ENCODE measurements around the gene HMHB1. TPM values are rescaled to one million over a fixed set of nuclear protein-coding genes. Genes with fewer than 3 reads are reported as not detected.

The HMHB1 gene
- total RNA-seq, 1 donor from 2014 or later: 1.2 TPM

GRCh38 chr5:143841446-143841845 lies 29.5 kb downstream of the HMHB1 start:
- Mint-ChIP-seq H3K9me3 (no peaks in the 10 kb centered on the region), H3K4me1 (no peaks in the 10 kb centered on the region), H3K4me3 (no peak overlapping the region), H3K27me3 (peaks cover 8% of the 10 kb centered on the region), H3K27ac (no peak overlapping the region), H3K36me3 (ENCODE audit: low read depth) (no peaks in the 10 kb centered on the region)
- DNase-seq: no peak
- ChIA-PET POLR2A (no interaction called here), CTCF (no interaction called here)
- ATAC-seq (ENCODE audit: low read depth): no peak
- intact Hi-C loops (cut with micrococcal nuclease): no loop called here
- no peak for TF ChIP-seq CTCF (IDR thresholded peaks at IDR 0.05)

- intact Hi-C loops (cut with micrococcal nuclease): no loop called here
- DNase-seq: no peak
- POLR2A ChIA-PET: no interaction called here
- Mint-ChIP-seq H3K27ac (no peak overlapping the region), H3K36me3 (ENCODE audit: low read depth) (no peaks in the 10 kb centered on the region), H3K9me3 (no peaks in the 10 kb centered on the region), H3K4me1 (no peaks in the 10 kb centered on the region), H3K4me3 (no peak overlapping the region), H3K27me3 (peaks cover 8% of the 10 kb centered on the region)
- CTCF ChIA-PET: interaction anchor here (0.6 kb wide), 1 partner anchor 361 kb away, joined by 3 read pairs; no protein-coding TSS in a partner anchor
- TF ChIP-seq CTCF (IDR thresholded peaks at IDR 0.05): no peak
- no peak for ATAC-seq (ENCODE audit: low read depth)
Observed at GRCh38 chr5:143842920-143843319, 31.0 kb downstream of the HMHB1 start.

GRCh38 chr5:143843461-143843860 lies 31.5 kb downstream of the HMHB1 start:
- Mint-ChIP-seq H3K4me1 (no peaks in the 10 kb centered on the region), H3K4me3 (no peak overlapping the region), H3K9me3 (no peaks in the 10 kb centered on the region), H3K27me3 (peaks cover 8% of the 10 kb centered on the region), H3K27ac (no peak overlapping the region), H3K36me3 (ENCODE audit: low read depth) (no peaks in the 10 kb centered on the region)
- ChIA-PET POLR2A (no interaction called here), CTCF (no interaction called here)
- no peak for DNase-seq
- no peak for ATAC-seq (ENCODE audit: low read depth)
- no peak for TF ChIP-seq CTCF (IDR thresholded peaks at IDR 0.05)
- intact Hi-C loops (cut with micrococcal nuclease): no loop called here

- peaks cover 4% of the 10 kb centered on the region for H3K27me3 Mint-ChIP-seq
Observed at GRCh38 chr5:143850050-143850683, 38.2 kb downstream of the HMHB1 start.

GRCh38 chr5:143851383-143851782 lies 39.4 kb downstream of the HMHB1 start:
- Mint-ChIP-seq H3K27ac (no peak overlapping the region), H3K4me1 (peaks cover 4% of the 10 kb centered on the region), H3K9me3 (peaks cover 1% of the 10 kb centered on the region), H3K36me3 (ENCODE audit: low read depth) (no peaks in the 10 kb centered on the region), H3K4me3 (no peak overlapping the region), H3K27me3 (peaks cover 4% of the 10 kb centered on the region)
- TF ChIP-seq CTCF (IDR thresholded peaks at IDR 0.05): no peak
- ChIA-PET POLR2A (no interaction called here), CTCF (interaction anchor here (0.6 kb wide), 1 partner anchor 1976 kb away, joined by 4 read pairs; no protein-coding TSS in a partner anchor)
- DNase-seq (no peak), ATAC-seq (ENCODE audit: low read depth) (no peak)
- intact Hi-C loops (cut with micrococcal nuclease): no loop called here

More at GRCh38 chr5:143850050-143850683, 38.2 kb downstream of the HMHB1 start:
- Mint-ChIP-seq H3K4me1 (peaks cover 4% of the 10 kb centered on the region), H3K4me3 (no peak overlapping the region), H3K27ac (no peak overlapping the region), H3K9me3 (no peaks in the 10 kb centered on the region), H3K36me3 (ENCODE audit: low read depth) (no peaks in the 10 kb centered on the region)
- intact Hi-C loops (cut with micrococcal nuclease): no loop called here
- TF ChIP-seq CTCF (IDR thresholded peaks at IDR 0.05): no peak
- ATAC-seq (ENCODE audit: low read depth) (no peak), DNase-seq (no peak)
- CTCF ChIA-PET: no interaction called here
- POLR2A ChIA-PET: no interaction called here
